ENCODE measurements around the gene LRRC75A. TPM values are rescaled to one million over a fixed set of nuclear protein-coding genes. Genes with fewer than 3 reads are reported as not detected.

Gene LRRC75A
- polyA plus RNA-seq, 2 of the 4 experiments (the other 2 are of a cell fraction), result 0.65 to 0.85 TPM

- no peak for ATAC-seq
- H3K27ac ChIP-seq, result no peak overlapping the region
- no peak overlapping the region for H3K4me2 ChIP-seq
- H3K4me1 ChIP-seq, result peaks cover 6% of the 10 kb centered on the region
- ChIA-PET CTCF (interaction anchor here (0.9 to 22.9 kb wide), 4 partner anchors 9 to 57 kb away, joined by 3 to 589 read pairs (median 82); no protein-coding TSS in a partner anchor), POLR2A (no interaction called here)
- no peak for FAIRE-seq
- no peak for DNase-seq (ENCODE audit: low read depth in 1 of 2, low spot score in 1 of 2)
- TF ChIP-seq ZFP36 (IDR thresholded peaks at IDR 0.05; ENCODE audit: borderline replicate concordance, partially characterized antibody) (no peak), E2F6 (IDR thresholded peaks at IDR 0.05; ENCODE audit: borderline replicate concordance, low read depth) (no peak), TP53 (CRISPR knock-in tag; IDR thresholded peaks at IDR 0.05) (no peak)
- H3K9me3 ChIP-seq, result no peaks in the 10 kb centered on the region
- no peak overlapping the region for H3K4me3 ChIP-seq
- WGBS (ENCODE audit: missing lambda C conversion rate), result 10% methylated on average over 1 of the region's 1 CpG
Measured at GRCh38 chr17:16511593-16511992, 19.6 kb upstream of the LRRC75A start.

GRCh38 chr17:16507918-16508533 is 16.0 kb upstream of the LRRC75A start:
- DNase-seq (ENCODE audit: low read depth in 1 of 2, low spot score in 1 of 2), result no peak

GRCh38 chr17:16506188-16506587 is 14.2 kb upstream of the LRRC75A start:
- no peak for ATAC-seq
- TF ChIP-seq CTCF (IDR thresholded peaks at IDR 0.05), result no peak
- no peak for TF ChIP-seq NR3C1 (IDR thresholded peaks at IDR 0.05)
- TF ChIP-seq HOXB5 (CRISPR knock-in tag; IDR thresholded peaks at IDR 0.05), result no peak
- TF ChIP-seq SMC3 (IDR thresholded peaks at IDR 0.05), result no peak
- no peak for TF ChIP-seq ZC3H11A (IDR thresholded peaks at IDR 0.05)
- TF ChIP-seq TP53 (CRISPR knock-in tag; IDR thresholded peaks at IDR 0.05), result no peak
- TF ChIP-seq RARB (CRISPR knock-in tag; IDR thresholded peaks at IDR 0.05), result no peak
- no peak for TF ChIP-seq MAZ (IDR thresholded peaks at IDR 0.05; ENCODE audit: borderline replicate concordance, low read depth, low read length)
- no peak for TF ChIP-seq ATOH8 (CRISPR knock-in tag; IDR thresholded peaks at IDR 0.05; ENCODE audit: low read depth)
- no peak for TF ChIP-seq BHLHE40 (IDR thresholded peaks at IDR 0.05; ENCODE audit: low read depth, low read length)
- no peak for TF ChIP-seq USF2 (IDR thresholded peaks at IDR 0.05)
- TF ChIP-seq MAX (IDR thresholded peaks at IDR 0.05), result no peak
- TF ChIP-seq SREBF2 (IDR thresholded peaks at IDR 0.05), result no peak
- TF ChIP-seq CEBPB (IDR thresholded peaks at IDR 0.05), result no peak
- no peak for TF ChIP-seq ELK1 (IDR thresholded peaks at IDR 0.05; ENCODE audit: low read depth, low read length)
- TF ChIP-seq JUN (IDR thresholded peaks at IDR 0.05), result no peak

More at GRCh38 chr17:16507918-16508533, 16.0 kb upstream of the LRRC75A start:
- H3K27ac ChIP-seq, result no peak overlapping the region
- FAIRE-seq (no peak), ATAC-seq (no peak)
- 52% methylated on average over 8 of the region's 8 CpGs for WGBS (ENCODE audit: missing lambda C conversion rate)
- ChIA-PET POLR2A (no interaction called here), CTCF (interaction anchor here (0.6 to 11.0 kb wide), 4 partner anchors 12 to 74 kb away, joined by 3 to 160 read pairs (median 4); no protein-coding TSS in a partner anchor)
- no peak overlapping the region for H3K4me2 ChIP-seq
- H3K4me3 ChIP-seq, result no peak overlapping the region
- no peaks in the 10 kb centered on the region for H3K4me1 ChIP-seq
- TF ChIP-seq TP53 (CRISPR knock-in tag; IDR thresholded peaks at IDR 0.05), result no peak
- TF ChIP-seq FOSL2 (IDR thresholded peaks at IDR 0.05), result no peak
- TF ChIP-seq FOSL2 (CRISPR knock-in tag; IDR thresholded peaks at IDR 0.05), result no peak
- TF ChIP-seq ZSCAN20 (CRISPR knock-in tag; IDR thresholded peaks at IDR 0.05), result no peak
- TF ChIP-seq SMC3 (IDR thresholded peaks at IDR 0.05), result no peak
- no peak for TF ChIP-seq EP300 (IDR thresholded peaks at IDR 0.05)
- TF ChIP-seq ATOH8 (CRISPR knock-in tag; IDR thresholded peaks at IDR 0.05; ENCODE audit: low read depth), result no peak
- no peak for TF ChIP-seq HES2 (IDR thresholded peaks at IDR 0.05)
- no peak for TF ChIP-seq RCOR1 (IDR thresholded peaks at IDR 0.05; ENCODE audit: low read depth, low read length)
- no peaks in the 10 kb centered on the region for H3K9me3 ChIP-seq

More at GRCh38 chr17:16506188-16506587, 14.2 kb upstream of the LRRC75A start:
- 67% methylated on average over 3 of the region's 3 CpGs for WGBS (ENCODE audit: missing lambda C conversion rate)
- CTCF ChIA-PET, result interaction anchor here (0.6 to 11.0 kb wide), 5 partner anchors 15 to 187 kb away, joined by 3 to 160 read pairs (median 3); partner anchors contain the start of gene LRRC75A
- no peaks in the 10 kb centered on the region for H3K4me1 ChIP-seq
- POLR2A ChIA-PET, result no interaction called here
- no peak overlapping the region for H3K4me3 ChIP-seq
- H3K27ac ChIP-seq, result no peak overlapping the region
- no peak overlapping the region for H3K4me2 ChIP-seq
- no peaks in the 10 kb centered on the region for H3K9me3 ChIP-seq
- no peak for FAIRE-seq
- DNase-seq (ENCODE audit: low read depth in 1 of 2, low spot score in 1 of 2), result no peak

Measured in A549 (cell line).